ENCODE data around the gene CAPN13.

The CAPN13 gene

DNA sequence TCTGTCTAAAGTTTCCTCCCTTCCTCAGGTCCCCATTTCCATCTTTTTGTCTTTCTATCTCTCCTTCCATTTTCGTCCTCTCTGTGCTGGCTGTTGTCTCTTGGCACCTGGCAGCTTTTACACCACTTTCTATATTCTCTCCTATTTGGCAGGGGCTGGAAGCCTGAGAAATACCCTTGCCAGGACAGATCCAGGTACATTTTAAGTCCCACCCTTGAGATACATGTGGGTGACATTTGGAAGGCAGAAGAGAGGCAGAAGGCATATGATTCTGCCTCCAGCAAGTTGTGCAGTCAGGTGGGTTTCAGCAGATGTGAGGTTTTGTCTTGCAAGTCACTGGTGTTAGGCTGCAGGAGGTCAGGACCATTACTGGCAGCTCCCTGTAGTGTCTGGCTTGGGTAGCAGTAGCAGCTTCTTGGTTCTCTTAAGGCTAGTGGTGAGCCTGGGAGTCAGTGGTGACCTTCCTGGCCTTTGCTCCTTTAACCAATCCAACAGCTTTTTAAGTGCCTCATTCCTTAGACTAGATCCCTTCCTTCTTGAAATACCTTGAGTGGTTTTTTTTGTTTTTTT lies 90.1 kb downstream of the CAPN13 start:
- no peak overlapping the region for H3K4me3 ChIP-seq (ENCODE audit: low read depth, low read length)
- no peak for DNase-seq (ENCODE audit: low read depth)
- TF ChIP-seq CTCF (conservative IDR thresholded peaks at IDR 0.05; ENCODE audit: low read depth, low read length): no peak

GRCh38 chr2:30716123-30716900 lies 90.9 kb downstream of the CAPN13 start:
- no peak for TF ChIP-seq CTCF (conservative IDR thresholded peaks at IDR 0.05; ENCODE audit: low read depth, low read length)
- DNase-seq (ENCODE audit: low read depth): no peak
- H3K4me3 ChIP-seq (ENCODE audit: low read depth, low read length): no peak overlapping the region

DNA sequence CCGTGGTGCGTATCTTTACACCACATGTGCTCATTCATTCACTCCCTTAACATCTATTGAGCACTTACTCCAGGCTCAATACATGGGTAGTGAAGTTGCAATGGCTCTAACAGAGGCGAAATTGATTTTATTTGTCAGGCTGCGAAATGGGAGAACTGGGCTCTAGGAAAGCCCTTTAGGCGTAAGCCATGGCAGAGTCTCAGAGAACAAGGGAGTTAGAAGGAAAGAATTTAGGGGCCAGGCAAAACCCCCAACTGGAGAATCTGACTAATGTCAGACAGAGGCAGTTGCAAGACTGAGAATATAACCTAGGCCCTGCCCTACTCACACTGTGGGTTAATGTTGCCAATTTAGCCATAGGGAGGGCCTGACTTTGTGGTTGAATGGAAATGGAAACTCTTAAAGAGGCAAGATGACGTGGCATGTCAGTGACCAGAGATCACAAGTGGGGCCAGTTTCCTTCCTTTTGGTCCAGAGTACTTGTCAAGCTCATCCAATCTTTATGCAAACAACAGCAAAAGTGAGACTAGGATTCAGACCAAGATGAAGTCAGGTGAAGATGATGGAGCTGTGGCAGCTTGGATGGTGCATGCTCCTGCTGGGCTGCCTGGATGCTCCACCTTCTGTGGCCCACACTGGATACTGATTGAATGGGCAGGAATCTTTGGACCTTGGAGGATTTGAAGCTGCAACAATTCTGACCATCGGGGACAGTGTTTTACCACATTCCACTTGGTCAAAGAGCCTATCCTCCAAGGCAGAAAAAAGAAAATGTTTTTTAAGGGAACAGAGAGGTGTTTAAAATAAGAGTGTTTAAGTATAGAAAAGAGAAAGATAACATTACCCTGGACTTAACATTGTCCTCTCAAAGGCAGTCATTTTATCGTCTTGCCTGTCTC lies 92.2 kb downstream of the CAPN13 start:
- no peak overlapping the region for H3K4me3 ChIP-seq (ENCODE audit: low read depth, low read length)
- no peak for DNase-seq (ENCODE audit: low read depth)
- no peak for TF ChIP-seq CTCF (conservative IDR thresholded peaks at IDR 0.05; ENCODE audit: low read depth, low read length)

GRCh38 chr2:30713698-30714097 lies 93.5 kb downstream of the CAPN13 start:
- TF ChIP-seq CTCF (conservative IDR thresholded peaks at IDR 0.05; ENCODE audit: low read depth, low read length): no peak

GRCh38 chr2:30711646-30712085 lies 95.6 kb downstream of the CAPN13 start:
- TF ChIP-seq CTCF (conservative IDR thresholded peaks at IDR 0.05; ENCODE audit: low read depth, low read length): peak; percentile 100
- DNase-seq (ENCODE audit: low read depth): peak; percentile 96
- no peak overlapping the region for H3K4me3 ChIP-seq (ENCODE audit: low read depth, low read length)

More at GRCh38 chr2:30713698-30714097, 93.5 kb downstream of the CAPN13 start:
- H3K4me3 ChIP-seq (ENCODE audit: low read depth, low read length): no peak overlapping the region
- DNase-seq (ENCODE audit: low read depth): no peak

DNA sequence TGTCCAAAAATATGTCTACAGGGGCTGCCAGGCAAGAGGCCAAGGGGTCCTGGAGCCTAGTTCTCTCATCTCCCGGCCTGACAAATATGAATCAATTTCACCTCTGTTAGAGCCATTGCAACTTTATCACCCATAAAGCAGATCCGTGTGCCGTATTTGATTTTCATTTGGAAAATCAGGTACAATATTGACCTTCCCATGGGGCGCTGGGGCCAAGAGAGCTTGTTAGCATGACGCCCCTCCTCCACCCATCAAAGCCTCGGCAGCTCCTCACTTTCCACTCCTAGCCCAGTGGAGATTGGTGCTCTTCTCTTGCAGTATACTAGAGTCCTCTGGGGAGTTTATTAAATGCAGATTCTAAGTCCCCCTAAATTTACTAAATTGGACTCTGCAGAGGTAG lies 96.8 kb downstream of the CAPN13 start:
- no peak for TF ChIP-seq CTCF (conservative IDR thresholded peaks at IDR 0.05; ENCODE audit: low read depth, low read length)
- no peak overlapping the region for H3K4me3 ChIP-seq (ENCODE audit: low read depth, low read length)
- no peak for DNase-seq (ENCODE audit: low read depth)

All from choroid plexus epithelial cell (primary cell).